ENCODE data around the gene HEXD.

The HEXD gene

DNA sequence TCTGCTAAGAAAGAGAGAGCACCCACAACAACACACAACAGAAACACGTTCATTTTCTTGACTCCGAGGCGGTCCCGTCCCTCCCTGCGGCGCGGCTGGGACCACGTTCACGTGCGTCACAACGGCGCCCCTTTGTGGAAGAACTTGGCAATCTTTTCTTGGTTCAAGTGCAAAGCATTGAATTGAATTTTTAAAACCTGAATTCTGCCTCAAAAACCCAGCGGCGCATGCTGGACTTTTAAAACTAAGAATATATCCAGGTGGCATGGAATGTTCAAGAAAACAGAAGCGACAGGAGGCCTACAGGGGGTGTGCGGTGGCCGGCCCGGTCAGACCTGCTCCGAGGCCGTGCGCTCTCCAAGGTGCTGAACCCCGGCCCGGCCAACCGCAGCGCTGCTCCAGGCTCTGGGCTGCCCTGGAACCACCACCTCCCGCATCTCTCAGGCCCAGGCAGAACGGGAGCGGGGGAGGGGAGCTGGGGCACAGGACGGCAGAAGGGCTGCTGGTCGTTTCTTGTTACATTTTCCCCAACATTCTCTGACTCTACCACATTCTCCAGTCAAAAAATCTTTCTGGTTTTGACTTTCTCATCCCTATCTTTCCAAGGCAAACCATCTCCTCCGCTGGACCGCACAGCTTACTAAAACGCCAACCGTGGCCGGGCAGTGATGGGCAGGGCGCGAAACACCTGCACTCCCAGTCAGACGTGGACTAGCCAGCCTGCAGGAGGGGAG is 3.4 kb upstream of the HEXD start:
- in situ Hi-C loops (cut with HindIII; ENCODE audit: low sequenced_read_pairs): loop anchor here (5.0 to 10.0 kb wide), 5 partner anchors 52 to 400 kb away; partner anchors contain the start of gene CSNK1D

GRCh38 chr17:82415336-82415735 is 2.8 kb upstream of the HEXD start:
- in situ Hi-C loops (cut with HindIII; ENCODE audit: low sequenced_read_pairs): loop anchor here (5.0 to 10.0 kb wide), 5 partner anchors 53 to 401 kb away; partner anchors contain the start of gene CSNK1D

GRCh38 chr17:82415786-82416185 is 2.4 kb upstream of the HEXD start:
- in situ Hi-C loops (cut with HindIII; ENCODE audit: low sequenced_read_pairs): loop anchor here (5.0 to 10.0 kb wide), 5 partner anchors 53 to 401 kb away; partner anchors contain the start of gene CSNK1D

DNA sequence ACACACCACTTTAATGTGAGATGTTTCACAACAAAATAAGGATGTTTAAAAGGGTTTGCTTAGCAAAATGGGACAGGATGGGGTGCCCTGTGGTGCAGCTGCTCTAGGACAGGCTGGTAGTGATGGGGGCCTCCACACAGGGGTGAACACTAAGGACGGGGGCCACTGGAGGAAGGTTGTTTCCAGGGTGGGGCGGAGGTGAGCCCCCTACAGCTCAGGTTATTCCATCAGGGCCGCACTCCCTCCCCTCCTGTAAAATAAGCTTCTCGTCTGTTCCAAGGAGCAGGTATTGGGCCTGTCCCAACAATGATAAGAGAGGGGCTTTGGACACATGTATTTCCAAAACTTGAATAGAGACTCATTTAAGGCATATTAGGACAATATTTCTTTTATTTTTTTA is 1.9 kb upstream of the HEXD start:
- in situ Hi-C loops (cut with HindIII; ENCODE audit: low sequenced_read_pairs): loop anchor here (5.0 to 10.0 kb wide), 5 partner anchors 54 to 401 kb away; partner anchors contain the start of gene CSNK1D

DNA sequence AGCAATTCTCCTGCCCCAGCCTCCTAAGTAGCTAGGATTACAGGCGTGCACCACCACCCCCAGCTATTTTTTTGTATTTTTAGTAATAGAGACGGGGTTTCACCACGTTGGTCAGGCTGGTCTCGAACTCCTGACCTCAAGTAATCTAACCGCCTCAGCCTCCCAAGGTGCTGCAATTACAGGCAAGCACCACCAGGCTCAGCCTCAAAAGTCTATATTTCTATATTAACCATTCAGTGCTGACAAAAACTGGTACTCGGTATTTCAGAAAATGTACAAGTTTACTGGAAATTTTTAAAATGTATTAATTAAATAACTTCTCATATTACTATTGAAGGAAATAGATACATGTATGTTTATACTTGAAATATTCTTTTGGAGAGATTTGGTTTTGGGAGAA is 1.4 kb upstream of the HEXD start:
- in situ Hi-C loops (cut with HindIII; ENCODE audit: low sequenced_read_pairs): loop anchor here (5.0 to 10.0 kb wide), 5 partner anchors 54 to 402 kb away; partner anchors contain the start of gene CSNK1D

DNA sequence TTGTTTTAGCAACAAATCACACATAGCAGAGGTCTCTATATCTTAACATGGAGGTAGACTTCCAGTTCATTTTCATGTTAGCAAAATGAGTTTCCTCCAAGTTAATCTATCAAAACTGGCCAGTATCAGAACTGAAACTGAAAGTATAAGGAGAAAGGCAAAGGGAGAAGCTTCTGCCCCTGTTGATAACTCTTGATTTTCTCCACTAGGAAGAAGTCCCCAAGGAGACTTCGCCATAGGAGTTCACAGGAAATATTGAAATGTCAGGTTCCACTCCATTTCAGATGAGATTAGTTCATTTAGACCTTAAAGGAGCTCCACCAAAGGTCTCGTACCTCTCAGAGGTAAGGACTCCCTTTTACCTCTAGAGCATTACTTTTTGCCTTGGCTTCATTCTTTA is 1.4 kb downstream of the HEXD start:
- in situ Hi-C loops (cut with HindIII; ENCODE audit: low sequenced_read_pairs): loop anchor here (5.0 to 10.0 kb wide), 5 partner anchors 57 to 405 kb away; partner anchors contain the start of gene CSNK1D

GRCh38 chr17:82424001-82424862 is 6.1 kb downstream of the HEXD start:
- in situ Hi-C loops (cut with HindIII; ENCODE audit: low sequenced_read_pairs): no loop called here

DNA sequence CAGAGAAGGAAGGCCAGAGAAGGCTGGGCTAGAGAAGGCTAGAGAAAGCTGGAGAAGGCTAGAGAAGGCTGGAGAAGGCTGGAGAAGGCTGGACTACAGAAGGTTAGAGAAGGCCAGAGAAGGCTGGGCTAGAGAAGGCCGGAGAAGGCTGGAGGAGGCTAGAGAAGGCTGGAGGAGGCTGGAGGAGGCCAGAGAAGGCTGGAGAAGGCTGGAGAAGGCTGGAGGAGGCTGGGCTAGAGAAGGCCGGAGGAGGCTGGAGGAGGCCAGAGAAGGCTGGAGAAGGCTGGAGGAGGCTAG is 6.7 kb downstream of the HEXD start:
- in situ Hi-C loops (cut with HindIII; ENCODE audit: low sequenced_read_pairs): no loop called here

- in situ Hi-C loops (cut with HindIII; ENCODE audit: low sequenced_read_pairs): no loop called here
These were observed 10.4 kb downstream of the HEXD start for GRCh38 chr17:82428546-82428945.

GRCh38 chr17:82429824-82430223 is 11.7 kb downstream of the HEXD start:
- in situ Hi-C loops (cut with HindIII; ENCODE audit: low sequenced_read_pairs): no loop called here

DNA sequence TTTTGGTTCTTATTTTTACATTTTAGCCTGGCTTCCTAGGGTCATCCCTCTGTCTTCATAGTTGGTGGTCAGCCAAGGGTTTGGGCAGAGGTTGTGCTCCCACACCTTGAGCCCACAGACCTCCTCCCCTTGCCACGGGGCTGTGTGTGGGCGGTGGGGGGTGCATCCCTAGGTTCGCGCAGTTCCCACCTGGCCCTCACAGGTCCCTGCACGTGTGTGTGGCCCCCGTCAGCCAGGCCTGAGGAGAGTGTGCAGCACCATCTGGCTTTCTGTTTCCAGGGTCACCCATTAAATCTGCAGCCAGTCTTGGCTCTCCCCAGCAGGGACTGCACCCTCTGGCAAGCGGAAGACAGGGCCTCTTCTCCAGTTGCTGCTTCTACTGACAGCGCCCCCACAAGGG is 13.9 kb downstream of the HEXD start:
- in situ Hi-C loops (cut with HindIII; ENCODE audit: low sequenced_read_pairs): no loop called here

DNA sequence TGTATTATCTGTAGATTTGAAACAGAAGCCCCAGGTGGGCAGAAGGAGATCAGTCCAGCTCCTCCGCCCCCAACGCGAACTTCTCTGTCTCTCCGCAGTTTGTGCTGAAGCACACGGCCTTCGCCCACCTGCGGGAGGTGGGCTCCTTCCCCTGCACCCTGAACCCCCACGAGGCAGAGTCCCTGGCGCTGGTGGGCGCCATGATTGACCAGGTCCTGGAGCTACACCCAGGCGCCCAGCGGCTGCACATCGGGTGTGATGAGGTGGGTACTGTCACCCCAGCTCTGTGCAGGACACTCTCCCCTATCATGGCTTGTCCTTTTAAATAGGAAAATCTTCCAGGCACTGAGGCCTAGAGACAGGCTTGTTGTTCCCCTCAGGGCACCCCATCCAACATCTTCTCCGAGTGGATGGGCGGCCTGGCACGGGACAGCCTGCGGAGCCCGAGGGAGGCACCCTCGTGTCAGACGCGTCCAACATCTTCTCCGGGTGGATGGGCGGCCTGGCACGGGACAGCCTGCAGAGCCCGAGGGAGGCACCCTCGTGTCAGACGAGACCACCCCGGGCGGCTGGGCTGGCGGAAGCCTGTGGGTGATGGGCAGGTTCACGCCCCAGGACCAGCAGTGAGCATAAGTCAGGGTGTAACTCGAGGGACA is 15.5 kb downstream of the HEXD start:
- in situ Hi-C loops (cut with HindIII; ENCODE audit: low sequenced_read_pairs): no loop called here

- in situ Hi-C loops (cut with HindIII; ENCODE audit: low sequenced_read_pairs): no loop called here
These were observed 16.0 kb downstream of the HEXD start for GRCh38 chr17:82434216-82434565.

DNA sequence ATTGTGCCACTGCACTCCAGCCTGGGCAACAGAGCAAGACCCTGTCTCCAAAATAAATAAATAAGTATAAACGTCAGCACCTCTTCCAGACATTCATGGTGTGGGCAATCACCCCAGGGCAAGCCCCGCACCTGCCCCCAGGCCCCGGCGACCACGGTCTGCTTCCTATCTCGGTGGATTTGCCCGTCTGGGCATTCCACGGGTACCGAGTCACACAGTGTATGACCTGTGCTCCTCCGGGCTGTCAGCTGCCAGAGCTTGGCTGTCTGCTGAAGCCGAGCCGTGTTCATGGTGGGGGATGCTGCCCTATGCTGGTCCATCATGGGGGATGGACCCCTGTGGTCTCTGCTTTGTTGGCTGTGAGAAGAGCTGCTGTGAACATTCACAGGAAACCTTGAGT is 17.0 kb downstream of the HEXD start:
- in situ Hi-C loops (cut with HindIII; ENCODE audit: low sequenced_read_pairs): loop anchor here (5.0 kb wide), 1 partner anchor 67 kb away; no protein-coding TSS in a partner anchor

DNA sequence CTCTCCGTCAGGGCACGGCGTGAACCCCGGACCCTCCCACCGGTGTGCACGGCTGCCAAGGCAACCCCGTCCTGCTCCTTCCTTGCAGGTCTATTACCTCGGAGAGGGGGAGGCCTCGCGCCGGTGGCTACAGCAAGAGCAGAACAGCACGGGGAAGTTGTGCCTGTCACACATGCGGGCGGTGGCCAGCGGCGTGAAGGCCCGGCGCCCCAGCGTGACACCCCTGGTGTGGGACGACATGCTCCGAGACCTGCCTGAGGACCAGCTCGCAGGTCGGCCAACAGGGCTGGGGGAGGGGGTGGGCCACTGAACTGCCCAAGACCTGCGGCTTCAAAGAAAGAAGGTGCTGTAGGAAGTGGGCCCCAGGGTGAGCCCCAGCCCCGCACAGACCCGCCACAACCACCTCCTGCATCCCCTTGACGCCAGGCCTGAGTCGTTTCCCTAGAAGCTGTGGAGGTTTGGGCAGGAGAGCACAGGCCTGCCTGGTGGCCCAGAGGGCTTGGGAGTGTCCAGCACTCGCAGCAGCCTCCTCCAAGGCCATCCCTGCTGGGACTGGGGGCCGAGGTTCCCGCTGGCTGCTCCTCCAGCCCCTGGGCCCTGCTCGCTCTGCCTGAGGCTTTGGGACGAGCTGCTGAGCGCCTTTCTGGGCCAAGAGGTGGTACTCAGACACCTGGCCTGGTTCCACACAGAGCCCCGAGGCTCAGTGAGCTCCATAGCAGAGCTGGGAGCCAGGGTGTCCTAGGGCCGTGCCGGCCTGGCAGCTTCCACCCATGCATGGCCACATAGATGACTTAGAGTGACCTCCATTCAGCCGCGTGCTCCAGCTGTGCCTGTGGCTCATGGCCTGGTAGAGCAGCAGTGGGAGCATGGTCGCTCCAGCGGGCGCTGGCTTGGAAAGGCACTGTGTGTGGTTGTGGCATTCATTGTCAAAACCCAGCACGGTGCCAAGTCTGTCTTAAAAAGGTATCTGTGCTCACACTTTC is 17.7 kb downstream of the HEXD start:
- in situ Hi-C loops (cut with HindIII; ENCODE audit: low sequenced_read_pairs): loop anchor here (5.0 kb wide), 1 partner anchor 66 kb away; no protein-coding TSS in a partner anchor

- in situ Hi-C loops (cut with HindIII; ENCODE audit: low sequenced_read_pairs): loop anchor here (5.0 kb wide), 1 partner anchor 66 kb away; no protein-coding TSS in a partner anchor
These were observed 18.6 kb downstream of the HEXD start for GRCh38 chr17:82436601-82437324.

DNA sequence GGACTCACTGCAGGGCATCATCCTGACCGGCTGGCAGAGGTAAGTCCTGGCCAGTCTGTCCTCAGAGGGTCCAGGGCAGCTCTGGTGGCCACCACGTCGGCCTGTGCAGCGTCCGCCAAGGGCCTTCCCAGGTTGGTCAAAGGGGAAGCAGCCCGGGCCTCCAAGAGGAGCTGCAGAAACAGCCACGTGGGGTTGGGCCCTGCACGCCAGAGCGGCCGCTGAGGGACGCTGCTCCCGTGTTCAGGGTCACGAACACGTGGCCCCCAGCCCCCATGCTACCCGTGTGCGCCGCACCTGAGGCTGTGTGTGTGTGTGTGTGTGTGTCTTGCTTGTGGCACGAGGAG is 19.1 kb downstream of the HEXD start:
- in situ Hi-C loops (cut with HindIII; ENCODE audit: low sequenced_read_pairs): loop anchor here (5.0 kb wide), 1 partner anchor 65 kb away; no protein-coding TSS in a partner anchor

DNA sequence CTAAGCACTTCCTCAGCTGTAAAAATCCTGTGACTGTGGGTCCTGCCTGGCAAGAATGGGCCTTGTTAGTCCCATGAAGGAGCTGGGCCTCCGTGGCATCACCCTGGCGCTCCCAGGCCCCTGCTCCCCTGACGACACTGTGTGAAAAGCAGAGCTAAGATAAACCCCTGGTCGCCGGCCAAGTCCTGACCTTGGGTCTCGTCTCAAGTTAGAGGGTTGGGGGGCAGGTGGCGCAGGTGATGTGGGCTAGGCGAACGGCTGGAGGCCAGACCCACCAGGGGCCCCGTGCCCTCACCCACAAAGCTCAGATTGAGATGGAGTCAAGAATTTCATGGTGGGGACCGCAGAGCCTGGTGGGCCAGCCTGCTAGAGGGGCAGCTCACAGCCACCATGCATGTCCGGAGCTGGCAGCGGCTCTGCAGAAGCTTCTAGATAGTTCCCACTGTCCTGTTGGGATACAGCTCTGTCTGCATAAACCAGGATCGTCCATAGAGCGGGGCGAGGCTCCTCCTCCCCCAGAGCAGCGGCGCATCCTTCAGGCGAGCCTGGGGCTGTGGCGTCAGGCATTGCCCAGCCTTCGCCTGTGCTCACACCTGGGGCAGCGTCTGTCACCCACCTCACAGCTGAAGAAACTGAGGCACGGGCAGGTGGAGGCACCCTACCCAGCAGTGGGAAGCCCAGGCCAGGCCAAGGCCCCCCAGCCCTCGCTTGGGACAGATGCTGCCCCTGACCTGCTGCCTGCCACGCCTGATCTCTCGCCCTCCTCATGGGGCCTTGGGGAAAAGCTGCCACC is 20.4 kb downstream of the HEXD start:
- in situ Hi-C loops (cut with HindIII; ENCODE audit: low sequenced_read_pairs): loop anchor here (5.0 kb wide), 1 partner anchor 64 kb away; no protein-coding TSS in a partner anchor
